ENCODE results near the gene RBM34.
A peak's percentile ranks its signal among the peaks of the same experiment; 100 is the strongest.

RBM34 gene

DNA sequence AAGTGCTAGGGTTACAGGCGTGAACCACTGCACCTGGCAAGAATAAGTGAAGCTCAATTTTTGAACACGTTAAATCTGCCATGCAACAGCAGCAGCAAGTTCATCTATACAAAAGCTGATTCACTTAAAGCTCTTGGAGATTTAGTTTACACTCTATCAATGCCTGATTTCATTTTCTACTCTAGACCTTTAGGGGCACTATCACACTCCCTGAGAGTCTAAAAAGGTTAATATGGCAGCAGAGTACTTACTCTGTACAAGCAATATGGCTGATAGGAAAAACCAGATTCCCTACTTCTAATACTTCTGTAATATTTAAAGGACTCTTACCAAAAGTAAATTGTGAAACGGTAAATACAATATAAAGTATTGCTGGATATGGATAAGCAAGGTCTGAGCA is 4.8 kb downstream of the RBM34 start:
- no peak for DNase-seq (ENCODE audit: low read depth in 2 of 2, low spot score in 1 of 2)

DNA sequence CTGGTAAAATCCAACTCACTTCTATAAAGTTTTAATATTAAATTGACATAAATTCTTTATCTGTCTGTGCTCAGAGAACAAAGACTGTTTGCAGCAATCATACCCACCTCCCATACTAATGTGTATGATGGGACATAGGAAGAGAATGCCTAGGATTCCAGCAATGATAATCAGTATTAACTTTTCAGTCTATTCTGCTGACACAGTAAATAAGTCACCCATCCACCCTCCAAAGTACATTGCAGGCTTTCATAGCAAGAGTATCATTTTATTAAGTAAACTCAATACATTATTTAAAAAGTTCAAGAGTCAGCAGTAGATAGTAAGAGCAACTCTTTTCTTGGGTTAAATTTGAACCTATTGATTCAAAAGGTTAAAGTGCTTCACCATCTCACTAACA is 8.8 kb downstream of the RBM34 start:
- DNase-seq (ENCODE audit: low read depth in 2 of 2, low spot score in 1 of 2) = no peak

DNA sequence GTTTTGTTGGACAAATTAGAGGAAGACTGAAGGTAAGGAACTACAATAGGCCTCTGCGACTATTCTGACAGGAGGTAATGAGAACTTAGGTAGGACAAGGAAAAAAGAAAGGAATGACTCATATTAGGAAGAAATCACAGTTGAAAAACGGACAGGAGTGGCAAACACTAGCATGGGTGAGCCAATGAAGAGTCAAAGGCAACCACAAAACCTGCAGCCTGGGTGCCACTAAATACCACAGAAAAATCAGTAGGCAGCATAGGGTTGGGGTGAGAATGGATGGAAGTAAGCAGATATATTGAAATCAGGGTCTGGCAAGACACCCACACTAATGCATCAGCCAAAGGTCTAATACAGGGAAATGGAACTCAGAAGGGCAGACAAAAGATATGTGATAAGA is 10.0 kb downstream of the RBM34 start:
- no peak for DNase-seq (ENCODE audit: low read depth in 2 of 2, low spot score in 1 of 2)

DNA sequence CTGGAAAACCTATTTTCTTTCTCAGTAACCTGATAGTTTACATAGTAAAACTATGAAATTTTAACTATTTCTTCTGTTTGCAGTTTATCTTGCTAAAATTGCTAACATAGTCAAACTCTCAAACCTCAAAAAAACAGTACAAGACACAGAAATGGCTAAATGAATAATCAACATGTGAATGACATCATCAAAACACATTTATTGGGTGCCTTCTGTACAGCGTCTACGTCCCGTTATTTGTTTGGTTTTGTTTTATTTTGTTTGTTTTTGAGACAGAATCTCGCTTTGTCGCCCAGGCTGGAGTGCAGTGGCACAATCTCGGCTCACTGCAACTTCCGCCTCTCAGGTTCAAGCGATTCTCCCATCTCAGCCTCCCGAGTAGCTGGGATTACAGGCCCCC is 11.2 kb downstream of the RBM34 start:
- DNase-seq (ENCODE audit: low read depth in 2 of 2, low spot score in 1 of 2) = no peak

DNA sequence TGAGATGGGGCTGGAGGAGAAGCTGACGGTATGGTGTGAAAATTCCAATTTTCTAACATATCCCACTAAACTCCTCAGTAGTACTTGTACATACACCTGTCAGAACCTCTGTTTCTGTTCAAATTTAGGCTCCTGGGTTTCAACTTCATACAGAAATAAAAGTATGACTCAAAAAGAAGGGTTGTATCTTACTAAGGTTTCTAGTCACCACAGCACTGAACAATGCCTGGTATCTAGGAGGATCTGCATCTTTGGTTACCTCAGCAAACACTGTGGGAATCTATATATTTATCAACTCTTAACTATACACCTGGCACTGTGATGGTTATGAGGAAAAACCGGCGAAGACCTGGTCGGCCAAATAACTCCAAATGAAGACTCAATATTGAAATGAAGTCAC is 13.8 kb downstream of the RBM34 start:
- no peak for DNase-seq (ENCODE audit: low read depth in 2 of 2, low spot score in 1 of 2)

DNA sequence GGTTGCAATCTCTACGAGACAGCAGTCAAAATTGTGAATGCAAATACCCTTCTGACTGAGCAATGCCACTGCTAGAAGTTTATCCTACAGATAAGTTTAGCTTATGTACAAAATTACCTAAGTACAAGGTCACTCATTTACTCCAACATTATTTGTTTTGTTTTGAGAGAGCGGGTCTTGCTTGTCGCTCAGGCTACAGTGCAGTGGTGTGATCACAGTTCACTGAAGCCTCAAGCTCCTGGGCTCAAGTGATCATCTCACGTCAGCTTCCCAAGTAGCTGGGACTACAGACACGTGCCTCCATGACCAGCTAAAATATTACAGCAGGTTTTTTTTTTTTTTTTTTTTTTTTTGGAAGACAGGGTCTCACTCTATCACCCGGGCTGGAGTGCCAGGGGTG is 15.4 kb downstream of the RBM34 start:
- no peak for DNase-seq (ENCODE audit: low read depth in 2 of 2, low spot score in 1 of 2)

DNA sequence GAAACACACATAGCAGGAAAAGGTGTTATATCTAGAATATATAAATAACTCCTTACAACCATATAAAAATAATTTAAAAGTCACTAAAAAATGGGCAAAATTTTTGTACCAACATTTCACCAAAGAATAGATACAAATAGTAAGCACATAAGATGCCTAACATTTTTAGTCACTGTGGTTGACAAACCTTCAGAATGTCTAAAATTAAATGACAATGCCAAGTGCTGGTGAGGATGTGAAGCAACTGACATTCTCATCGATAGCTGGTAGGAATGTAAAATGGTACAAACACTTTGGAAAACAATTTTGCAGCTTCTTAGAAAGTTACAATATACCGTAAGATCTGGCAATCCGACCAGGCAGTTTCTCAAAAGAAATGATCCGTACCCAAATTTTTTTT is 18.1 kb downstream of the RBM34 start:
- DNase-seq (ENCODE audit: low read depth in 2 of 2, low spot score in 1 of 2) = no peak

DNA sequence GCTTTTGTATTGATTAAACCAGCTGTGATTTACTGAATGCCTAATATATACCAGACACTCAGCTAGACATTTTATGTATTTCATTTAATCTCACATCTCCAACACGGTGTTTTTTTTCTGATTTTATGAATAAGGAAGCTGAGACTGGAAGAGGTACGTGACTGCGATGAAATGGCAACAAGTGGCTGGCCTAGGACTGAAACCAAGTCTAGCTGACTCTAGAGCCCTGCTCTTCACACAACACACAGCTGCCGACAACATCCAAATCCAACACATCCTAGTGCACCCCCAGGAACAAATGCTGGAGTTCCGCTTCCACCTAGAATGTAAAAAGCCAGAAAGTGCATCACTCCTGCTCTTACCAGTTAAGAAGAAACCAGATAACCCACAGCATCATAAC is 21.7 kb downstream of the RBM34 start:
- DNase-seq (ENCODE audit: low read depth in 2 of 2, low spot score in 1 of 2) = no peak

DNA sequence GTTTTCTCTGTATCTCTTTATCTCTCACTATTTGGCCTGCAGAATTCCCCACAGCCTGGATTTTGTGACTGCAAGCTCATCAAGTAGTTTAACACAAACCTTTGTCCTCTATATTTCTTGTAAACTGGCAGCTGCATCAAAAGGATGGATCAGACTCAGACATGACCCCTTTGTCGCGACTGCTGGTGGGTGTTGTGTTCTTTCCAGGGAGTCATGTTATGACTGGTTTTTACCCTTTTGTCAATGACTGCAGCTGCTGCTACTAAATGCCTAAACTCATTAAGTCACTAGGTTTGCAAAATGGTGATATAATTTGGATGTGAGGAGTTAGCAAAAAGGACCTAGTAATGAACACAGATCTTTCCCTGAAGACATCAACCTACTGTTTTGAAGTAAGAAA is 22.2 kb downstream of the RBM34 start:
- DNase-seq (ENCODE audit: low read depth in 2 of 2, low spot score in 1 of 2) = no peak

DNA sequence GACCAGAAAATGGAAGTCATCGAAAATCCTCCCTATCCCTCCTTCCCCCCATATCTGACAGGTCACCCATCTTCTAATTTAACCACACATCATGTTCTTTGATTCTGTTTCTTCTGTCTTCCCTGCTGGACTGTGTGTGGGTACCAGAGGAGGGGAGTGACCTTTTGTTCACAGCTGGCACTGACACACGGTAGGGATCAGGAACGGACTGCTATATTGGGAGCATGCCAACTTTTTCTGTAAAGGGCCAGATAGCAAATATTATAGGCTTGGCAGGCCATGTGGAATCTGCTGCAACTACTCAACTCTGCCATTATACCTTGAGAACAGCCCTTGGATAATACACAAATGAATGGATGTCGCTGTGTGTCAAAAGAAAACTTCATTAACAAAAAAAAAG is 24.9 kb downstream of the RBM34 start:
- DNase-seq (ENCODE audit: low read depth in 2 of 2, low spot score in 1 of 2) = no peak

DNA sequence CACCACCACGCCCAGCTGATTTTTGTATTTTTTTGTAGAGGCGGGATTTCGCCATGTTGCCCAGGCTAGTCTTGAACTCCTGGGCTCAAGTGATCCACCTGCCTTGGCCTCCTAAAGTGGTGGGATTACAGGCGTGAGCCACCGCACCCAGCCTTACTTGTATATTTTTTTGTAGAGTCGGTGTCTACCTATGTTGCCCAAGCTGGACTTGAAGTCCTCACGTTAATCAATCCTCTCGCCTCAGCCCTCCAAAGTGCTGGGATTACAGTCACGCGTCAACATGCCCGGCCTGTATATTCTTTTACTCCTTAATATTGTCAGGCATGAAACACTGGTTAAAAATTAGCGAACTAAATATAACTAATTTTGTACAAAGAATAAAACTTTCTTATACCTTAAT is 26.9 kb downstream of the RBM34 start:
- DNase-seq (ENCODE audit: low read depth in 2 of 2, low spot score in 1 of 2) = no peak

DNA sequence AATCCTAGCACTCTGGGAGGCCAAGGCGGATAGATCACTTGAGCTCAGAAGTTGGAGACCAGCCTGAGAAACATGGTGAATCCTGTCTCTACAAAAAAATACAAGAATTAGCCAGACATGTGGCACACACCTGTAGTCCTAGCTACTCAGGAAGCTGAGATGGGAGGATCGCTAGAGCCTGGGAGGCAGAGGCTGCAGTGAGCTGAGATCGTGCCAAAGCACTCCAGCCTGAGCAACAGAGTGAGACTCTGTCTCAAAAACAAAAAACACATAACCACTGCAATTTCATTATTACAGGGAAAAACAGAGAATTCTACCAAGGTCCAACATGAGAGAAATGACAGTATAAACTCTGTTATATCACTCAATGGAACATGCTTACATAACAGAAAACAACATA is 28.0 kb downstream of the RBM34 start:
- no peak for DNase-seq (ENCODE audit: low read depth in 2 of 2, low spot score in 1 of 2)

DNA sequence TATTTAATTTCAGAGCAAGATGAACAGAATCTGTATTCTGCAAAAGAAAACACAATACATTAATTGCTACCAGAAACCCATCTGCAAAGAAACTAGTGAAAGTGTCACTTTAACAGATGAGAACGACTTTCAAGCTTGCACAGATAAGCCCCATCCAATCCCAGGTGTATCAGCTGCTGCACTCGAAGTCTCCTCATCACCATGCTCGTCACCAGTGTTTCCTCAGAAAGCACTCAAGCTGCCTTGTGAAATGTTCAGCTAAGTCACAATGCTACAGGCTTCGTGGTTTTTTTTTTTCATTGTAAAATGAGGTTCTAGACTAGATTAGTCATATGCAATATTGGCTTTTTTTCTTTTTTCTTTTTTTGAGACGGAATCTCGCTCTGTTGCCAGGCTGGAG is 29.1 kb downstream of the RBM34 start:
- no peak for DNase-seq (ENCODE audit: low read depth in 2 of 2, low spot score in 1 of 2)

DNA sequence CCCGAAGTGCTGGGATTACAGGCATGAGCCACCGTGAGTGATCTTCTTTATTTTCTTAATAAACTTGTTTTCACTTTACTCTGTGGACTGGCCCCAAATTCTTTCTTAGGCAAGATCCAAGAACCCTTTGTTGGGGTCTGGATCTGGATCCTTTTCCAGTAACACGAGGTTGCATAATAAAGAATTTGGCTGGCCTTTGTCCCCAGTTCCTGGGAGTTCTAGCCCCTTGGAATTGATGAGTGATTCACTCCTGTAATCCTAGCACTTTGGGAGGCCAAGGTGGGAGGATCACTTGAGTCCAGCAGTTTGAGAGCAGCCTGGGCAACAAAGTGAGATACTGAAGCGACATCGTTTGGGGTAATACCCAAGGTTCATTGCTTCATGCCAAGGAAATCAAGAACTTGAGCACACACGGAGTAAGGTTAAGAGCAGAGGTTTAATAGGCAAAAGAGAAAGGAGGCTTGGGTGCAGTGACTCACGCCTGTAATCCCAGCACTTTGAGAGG is 30.2 kb downstream of the RBM34 start:
- DNase-seq (ENCODE audit: low read depth in 2 of 2, low spot score in 1 of 2) = no peak

DNA sequence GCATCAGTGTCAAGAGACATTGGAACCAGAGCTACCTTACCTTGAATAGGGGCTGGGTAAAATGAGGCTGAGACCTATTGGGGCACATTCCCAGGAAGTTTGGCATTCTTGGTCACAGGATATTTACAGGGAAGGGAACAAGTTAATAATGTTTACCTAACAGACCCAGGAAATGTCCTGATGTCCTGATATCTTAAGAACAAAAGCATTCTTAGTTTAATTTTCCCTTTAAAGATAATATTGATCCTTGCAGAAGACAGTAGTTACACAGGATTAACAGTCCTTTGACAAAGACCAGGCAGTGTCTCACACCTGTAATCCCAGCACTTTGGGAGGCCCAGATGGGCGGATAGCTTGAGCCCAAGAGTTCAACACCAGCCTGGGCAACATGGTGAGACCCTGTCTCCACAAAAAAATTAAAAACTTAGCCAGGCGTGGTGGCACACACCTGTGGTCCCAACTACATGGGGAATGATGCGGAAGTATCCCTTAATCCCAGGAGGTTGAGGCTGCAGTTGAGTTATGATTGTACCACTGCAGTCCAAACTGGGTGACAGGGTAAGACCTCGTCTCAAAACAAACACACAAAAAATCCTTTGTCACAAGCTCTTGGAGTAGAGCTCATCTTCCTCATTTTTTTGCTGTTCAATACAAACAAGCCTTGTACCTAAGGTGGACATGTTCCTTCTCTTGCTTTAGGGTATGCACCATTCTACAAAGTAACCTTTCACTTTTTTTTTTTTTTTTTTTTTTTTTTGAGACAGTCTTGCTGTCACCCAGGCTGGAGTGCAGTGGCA is 31.1 kb downstream of the RBM34 start:
- DNase-seq (ENCODE audit: low read depth in 2 of 2, low spot score in 1 of 2) = no peak

DNA sequence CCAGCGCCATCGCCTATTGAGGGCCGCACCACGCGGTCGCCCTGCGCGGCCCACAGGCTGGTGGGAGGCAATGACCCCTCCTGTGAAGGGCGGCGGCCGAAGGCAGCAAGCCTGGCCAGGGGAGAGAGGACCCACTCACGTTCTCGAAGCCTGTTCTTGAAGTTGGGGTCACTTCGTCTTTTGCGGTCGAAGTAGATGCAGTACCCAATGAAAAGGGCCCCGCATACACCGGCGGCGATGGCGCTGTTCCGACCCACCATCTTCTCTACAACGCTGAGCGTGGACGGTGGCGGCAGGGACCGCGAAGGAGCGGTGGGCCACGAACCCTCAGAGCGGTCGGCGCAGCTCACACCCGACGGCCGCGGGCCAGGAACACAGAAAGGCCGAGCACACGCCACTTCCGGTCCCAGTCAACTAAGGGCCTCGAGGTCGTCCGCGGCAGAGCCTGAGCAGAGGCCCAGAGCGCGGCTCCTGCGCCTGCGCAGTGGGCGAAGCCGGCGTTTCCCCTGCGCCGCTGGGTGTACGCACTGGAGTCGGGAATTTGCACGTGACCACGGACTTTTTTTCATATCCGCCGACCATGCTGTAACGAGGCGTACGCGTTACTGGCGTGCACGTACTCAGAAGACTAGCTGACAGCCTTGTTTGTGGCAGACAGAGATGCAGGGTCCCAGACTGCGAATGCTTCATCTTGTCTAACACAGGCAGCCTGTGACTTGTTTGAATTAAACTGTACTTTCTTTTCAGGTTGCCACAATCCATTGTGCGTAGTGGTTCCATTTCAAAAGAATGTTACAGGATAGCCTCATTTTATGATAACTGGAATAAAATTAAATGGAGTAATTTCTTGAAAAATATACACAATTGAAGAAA is 32.4 kb downstream of the RBM34 start, which contains the start of gene TOMM20:
TOMM20 (minus strand) TSS at position 382 of the 873 bp plus-strand sequence; CDS start at position 260, 122 bp downstream.
- DNase-seq (ENCODE audit: low read depth in 2 of 2, low spot score in 1 of 2) = peak; percentile 75 to 86

DNA sequence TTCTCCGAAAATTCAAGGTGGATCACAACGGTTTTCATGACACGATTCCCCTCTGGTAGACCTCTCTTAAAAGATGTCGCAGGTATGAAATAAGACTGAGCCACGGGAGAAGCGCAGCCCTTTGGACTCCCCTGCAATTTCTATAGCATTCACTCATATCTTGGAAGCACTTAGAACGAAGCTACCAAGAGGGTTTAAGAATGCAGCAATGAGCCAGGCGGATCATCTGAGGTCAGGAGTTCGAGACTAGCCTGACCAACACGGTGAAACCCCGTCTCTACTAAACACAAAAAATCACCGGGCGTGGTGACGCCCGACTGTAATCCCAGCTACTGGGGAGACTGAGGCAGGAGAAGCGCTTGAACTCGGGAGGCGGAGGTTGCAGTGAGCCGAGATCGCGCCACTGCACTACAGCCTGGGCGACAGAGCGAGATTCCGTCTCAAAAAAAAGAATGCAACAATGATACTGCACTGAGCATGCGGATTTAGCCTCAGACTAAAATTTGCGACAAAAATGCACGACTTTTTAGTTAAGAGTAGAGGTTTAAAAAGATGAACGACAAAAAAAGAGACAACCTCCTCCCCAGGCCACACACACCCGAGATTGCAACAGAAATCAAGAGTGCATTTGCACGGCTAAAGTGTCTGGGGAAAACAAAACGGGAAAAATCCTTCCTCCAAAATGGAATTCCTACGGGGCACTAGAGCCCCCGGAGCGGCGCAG is 33.2 kb downstream of the RBM34 start:
- DNase-seq (ENCODE audit: low read depth in 2 of 2, low spot score in 1 of 2) = no peak

DNA sequence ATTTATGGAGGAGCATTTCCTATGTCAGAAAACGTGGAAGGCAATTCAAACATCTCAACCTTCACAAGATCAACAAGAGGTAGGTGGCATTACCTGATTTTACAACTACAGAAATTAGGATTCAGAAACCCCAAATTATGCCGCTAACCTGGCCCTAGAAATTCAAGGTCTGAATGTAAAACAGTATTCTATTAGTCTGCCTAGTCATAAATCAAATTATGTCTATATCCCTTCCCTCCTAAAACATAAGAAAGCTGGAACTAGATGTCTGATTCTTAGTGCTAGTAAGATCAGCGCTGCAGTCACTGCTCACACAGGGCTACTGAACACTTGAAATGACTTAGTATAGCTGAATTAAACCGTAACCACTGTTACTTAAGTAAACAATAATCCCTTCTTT is 33.8 kb downstream of the RBM34 start:
- no peak for DNase-seq (ENCODE audit: low read depth in 2 of 2, low spot score in 1 of 2)

DNA sequence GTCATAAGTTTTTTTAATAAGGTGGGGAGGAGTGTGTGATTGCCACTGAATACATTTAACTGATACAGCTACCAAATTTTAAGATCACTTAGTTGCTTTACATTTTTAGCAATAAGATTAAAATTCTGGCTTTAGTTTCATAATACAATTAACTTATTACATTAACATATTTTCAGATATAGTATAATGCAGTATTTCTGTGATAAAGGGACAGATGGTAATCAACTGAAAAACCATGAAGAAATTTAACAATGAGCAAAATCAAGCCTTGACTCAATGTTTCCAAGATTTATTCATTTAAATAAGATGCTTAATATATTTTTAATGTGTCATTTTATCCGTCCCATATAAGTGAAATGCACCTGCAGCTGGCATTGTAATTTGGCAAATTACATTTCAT is 36.4 kb downstream of the RBM34 start:
- no peak for DNase-seq (ENCODE audit: low read depth in 2 of 2, low spot score in 1 of 2)

DNA sequence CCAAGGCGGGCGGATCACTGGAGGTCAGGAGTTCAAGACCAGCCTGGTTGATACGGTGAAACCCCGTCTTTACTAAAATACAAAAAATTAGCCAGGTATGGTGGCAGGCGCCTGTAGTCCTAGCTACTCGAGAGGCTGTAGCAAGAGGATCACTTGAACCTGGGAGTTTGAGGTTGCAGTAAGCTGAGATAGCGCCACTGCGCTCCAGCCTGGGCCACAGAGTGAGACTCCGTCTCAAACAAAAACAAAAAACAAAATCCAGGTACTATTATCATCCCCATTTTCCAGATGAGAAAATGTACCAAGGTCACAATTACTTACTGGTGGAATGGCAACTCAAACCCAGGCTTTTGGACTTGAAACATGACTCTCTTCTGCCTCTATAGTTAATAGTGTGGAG is 36.9 kb downstream of the RBM34 start:
- DNase-seq (ENCODE audit: low read depth in 2 of 2, low spot score in 1 of 2) = no peak

DNA sequence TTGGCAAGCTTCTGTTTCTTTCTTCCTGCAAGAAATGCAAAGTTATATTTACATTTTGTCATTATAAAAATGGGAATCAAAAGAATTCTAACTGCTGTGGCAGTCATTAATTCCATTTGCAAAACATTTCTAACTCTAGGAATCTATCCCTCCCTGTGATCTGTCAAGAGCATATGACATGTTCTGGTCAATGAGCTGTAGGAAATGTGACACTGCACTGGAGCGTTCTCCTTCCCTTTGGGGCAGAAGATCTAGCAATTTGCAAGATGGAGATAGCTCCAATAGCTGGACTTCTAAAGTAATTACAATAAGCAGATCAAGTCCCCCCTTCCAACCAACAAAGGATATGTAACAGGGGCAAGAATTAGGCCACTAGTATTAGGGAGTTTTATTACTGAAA is 38.7 kb downstream of the RBM34 start:
- no peak for DNase-seq (ENCODE audit: low read depth in 2 of 2, low spot score in 1 of 2)

Measured in stimulated activated CD8-positive, alpha-beta memory T cell treated with anti-CD3 and anti-CD28 coated beads, Interleukin-4, amount 100 ng/mL, for 1 hour (primary cell).